ENCODE results near the gene TSPAN4. TPM values are rescaled to one million over a fixed set of nuclear protein-coding genes. Genes with fewer than 3 reads are reported as not detected.

Gene TSPAN4
- total RNA-seq, 6 experiments from 2014 or later, result 193 to 267 (median 212) TPM

GRCh38 chr11:850775-851763, 8.4 kb downstream of the TSPAN4 start:
- no peaks in the 10 kb centered on the region for H3K9me3 Mint-ChIP-seq
- TF ChIP-seq, protein P1, sequence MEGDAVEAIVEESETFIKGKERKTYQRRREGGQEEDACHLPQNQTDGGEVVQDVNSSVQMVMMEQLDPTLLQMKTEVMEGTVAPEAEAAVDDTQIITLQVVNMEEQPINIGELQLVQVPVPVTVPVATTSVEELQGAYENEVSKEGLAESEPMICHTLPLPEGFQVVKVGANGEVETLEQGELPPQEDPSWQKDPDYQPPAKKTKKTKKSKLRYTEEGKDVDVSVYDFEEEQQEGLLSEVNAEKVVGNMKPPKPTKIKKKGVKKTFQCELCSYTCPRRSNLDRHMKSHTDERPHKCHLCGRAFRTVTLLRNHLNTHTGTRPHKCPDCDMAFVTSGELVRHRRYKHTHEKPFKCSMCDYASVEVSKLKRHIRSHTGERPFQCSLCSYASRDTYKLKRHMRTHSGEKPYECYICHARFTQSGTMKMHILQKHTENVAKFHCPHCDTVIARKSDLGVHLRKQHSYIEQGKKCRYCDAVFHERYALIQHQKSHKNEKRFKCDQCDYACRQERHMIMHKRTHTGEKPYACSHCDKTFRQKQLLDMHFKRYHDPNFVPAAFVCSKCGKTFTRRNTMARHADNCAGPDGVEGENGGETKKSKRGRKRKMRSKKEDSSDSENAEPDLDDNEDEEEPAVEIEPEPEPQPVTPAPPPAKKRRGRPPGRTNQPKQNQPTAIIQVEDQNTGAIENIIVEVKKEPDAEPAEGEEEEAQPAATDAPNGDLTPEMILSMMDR (IDR thresholded peaks at IDR 0.05), result peak; percentile 15; the same call in 1 of the 2 replicates
- H3K27ac Mint-ChIP-seq, result no peak overlapping the region; the same call in 1 of the 2 replicates
- no peak overlapping the region for H3K4me3 Mint-ChIP-seq
- no peaks in the 10 kb centered on the region for H3K36me3 Mint-ChIP-seq (ENCODE audit: low read depth)
- no peak for DNase-seq
- H3K27me3 Mint-ChIP-seq (ENCODE audit: insufficient read depth), result peaks cover 4% of the 10 kb centered on the region
- H3K4me1 Mint-ChIP-seq (ENCODE audit: low read depth), result peaks cover 12% of the 10 kb centered on the region

DNA sequence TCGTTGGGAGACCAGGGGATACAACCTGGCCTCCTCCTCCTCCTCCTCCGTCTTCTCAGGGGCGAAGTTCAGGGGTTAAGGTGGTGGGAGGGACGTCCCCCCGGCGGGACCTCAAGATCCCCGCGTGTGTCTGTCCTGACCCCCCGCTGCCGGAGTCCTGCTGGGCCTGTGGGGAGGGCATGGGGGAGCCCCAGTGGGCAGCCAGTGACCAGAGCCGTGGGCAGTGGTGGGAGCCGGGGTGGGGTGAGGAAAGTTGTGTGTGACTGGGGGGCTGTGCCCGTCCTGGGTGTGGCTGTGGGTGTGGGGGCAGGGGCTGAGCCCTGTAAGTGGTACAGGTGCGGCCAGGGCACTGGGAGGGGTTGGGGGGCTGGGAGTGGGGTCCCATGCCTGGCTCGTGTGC, 10.1 kb downstream of the TSPAN4 start:
- no peak overlapping the region for H3K27ac Mint-ChIP-seq
- H3K4me3 Mint-ChIP-seq, result no peak overlapping the region
- H3K27me3 Mint-ChIP-seq (ENCODE audit: insufficient read depth), result peaks cover 2% of the 10 kb centered on the region; the same call in 1 of the 2 replicates
- no peak for DNase-seq
- H3K36me3 Mint-ChIP-seq (ENCODE audit: low read depth), result no peaks in the 10 kb centered on the region
- H3K4me1 Mint-ChIP-seq (ENCODE audit: low read depth), result no peaks in the 10 kb centered on the region
- TF ChIP-seq, protein P1 (IDR thresholded peaks at IDR 0.05), result no peak
- H3K9me3 Mint-ChIP-seq, result no peaks in the 10 kb centered on the region

GRCh38 chr11:853682-854448, 11.2 kb downstream of the TSPAN4 start:
- peaks cover 4% of the 10 kb centered on the region for H3K27me3 Mint-ChIP-seq (ENCODE audit: insufficient read depth)
- no peaks in the 10 kb centered on the region for H3K36me3 Mint-ChIP-seq (ENCODE audit: low read depth)
- no peak overlapping the region for H3K27ac Mint-ChIP-seq
- TF ChIP-seq, protein P1 (IDR thresholded peaks at IDR 0.05), result no peak
- no peaks in the 10 kb centered on the region for H3K9me3 Mint-ChIP-seq
- H3K4me1 Mint-ChIP-seq (ENCODE audit: low read depth), result no peaks in the 10 kb centered on the region
- DNase-seq, result no peak
- H3K4me3 Mint-ChIP-seq, result no peak overlapping the region

DNA sequence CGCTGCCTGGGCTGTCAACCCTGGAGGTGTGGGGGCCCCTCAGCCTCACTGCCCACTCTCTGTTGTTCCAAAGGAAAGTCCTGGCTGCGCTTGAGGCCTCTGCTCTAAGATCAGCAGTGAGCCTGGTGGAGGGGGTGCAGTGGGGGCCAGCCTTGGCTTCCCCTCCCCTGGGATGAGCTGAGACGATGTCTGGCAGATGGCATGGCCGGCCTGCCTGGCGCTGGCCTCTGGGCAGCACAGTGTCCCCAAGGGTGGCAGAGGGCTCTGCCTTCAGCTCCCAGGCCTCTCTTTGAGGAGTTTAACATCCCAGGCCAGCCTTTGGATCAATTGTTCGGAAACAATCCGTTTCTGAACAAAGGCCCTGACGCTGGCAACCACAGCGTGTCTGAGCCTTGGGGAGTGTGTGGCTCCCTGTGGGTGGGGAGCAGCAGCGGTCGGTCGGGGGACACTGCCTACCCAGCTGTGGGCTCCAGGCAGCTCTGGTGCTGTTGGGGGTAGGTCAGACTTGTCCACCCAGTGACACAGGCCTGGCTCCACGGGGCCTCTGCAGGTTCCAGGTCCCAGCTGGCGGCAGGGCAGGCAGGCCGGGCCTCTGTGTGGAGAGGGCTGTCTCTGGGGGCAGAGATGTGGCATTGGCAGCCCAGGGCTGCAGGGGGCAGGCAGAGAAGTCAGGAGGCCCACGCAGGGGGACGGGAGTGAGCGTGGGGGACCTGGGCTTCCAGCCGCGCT, 12.1 kb downstream of the TSPAN4 start:
- Mint-ChIP-seq H3K4me3 (no peak overlapping the region), H3K36me3 (ENCODE audit: low read depth) (no peaks in the 10 kb centered on the region), H3K9me3 (no peaks in the 10 kb centered on the region), H3K4me1 (ENCODE audit: low read depth) (peaks cover 6% of the 10 kb centered on the region; the same call in 1 of the 2 replicates), H3K27ac (no peak overlapping the region), H3K27me3 (ENCODE audit: insufficient read depth) (peaks cover 7% of the 10 kb centered on the region)
- TF ChIP-seq, protein P1 (IDR thresholded peaks at IDR 0.05), result no peak
- no peak for DNase-seq

DNA sequence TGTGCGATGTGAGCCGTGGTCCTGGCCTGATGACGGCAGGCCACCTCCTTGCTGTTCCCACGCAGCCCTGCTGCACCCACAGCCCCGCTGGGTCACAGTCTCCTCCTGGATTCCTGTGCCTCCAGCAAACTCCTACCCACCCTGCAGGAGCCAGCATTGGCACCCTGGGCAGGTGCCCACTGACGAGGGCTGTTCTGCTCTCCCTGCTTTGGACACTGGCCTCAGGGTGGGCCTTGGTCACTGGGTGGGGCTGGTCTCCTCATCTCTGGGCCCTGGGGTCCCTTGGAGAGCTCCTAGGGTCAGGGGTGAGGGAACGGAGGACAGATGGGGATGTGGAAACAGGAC, 12.7 kb downstream of the TSPAN4 start:
- peaks cover 7% of the 10 kb centered on the region for H3K27me3 Mint-ChIP-seq (ENCODE audit: insufficient read depth)
- no peaks in the 10 kb centered on the region for H3K9me3 Mint-ChIP-seq
- TF ChIP-seq, protein P1 (IDR thresholded peaks at IDR 0.05), result no peak
- H3K4me1 Mint-ChIP-seq (ENCODE audit: low read depth), result peaks cover 6% of the 10 kb centered on the region; the same call in 1 of the 2 replicates
- no peak overlapping the region for H3K27ac Mint-ChIP-seq
- no peak overlapping the region for H3K4me3 Mint-ChIP-seq
- H3K36me3 Mint-ChIP-seq (ENCODE audit: low read depth), result no peaks in the 10 kb centered on the region
- DNase-seq, result no peak
